C1 segment of cervical spinal cord (tissue), 14 donors: ENCODE data around the gene SPATS2.

Experiments
- DNase-seq, 14 donors: peaks; one replicate each; lab custom pipeline; 2025; lab: John Stamatoyannopoulos, UW

The SPATS2 gene

DNA sequence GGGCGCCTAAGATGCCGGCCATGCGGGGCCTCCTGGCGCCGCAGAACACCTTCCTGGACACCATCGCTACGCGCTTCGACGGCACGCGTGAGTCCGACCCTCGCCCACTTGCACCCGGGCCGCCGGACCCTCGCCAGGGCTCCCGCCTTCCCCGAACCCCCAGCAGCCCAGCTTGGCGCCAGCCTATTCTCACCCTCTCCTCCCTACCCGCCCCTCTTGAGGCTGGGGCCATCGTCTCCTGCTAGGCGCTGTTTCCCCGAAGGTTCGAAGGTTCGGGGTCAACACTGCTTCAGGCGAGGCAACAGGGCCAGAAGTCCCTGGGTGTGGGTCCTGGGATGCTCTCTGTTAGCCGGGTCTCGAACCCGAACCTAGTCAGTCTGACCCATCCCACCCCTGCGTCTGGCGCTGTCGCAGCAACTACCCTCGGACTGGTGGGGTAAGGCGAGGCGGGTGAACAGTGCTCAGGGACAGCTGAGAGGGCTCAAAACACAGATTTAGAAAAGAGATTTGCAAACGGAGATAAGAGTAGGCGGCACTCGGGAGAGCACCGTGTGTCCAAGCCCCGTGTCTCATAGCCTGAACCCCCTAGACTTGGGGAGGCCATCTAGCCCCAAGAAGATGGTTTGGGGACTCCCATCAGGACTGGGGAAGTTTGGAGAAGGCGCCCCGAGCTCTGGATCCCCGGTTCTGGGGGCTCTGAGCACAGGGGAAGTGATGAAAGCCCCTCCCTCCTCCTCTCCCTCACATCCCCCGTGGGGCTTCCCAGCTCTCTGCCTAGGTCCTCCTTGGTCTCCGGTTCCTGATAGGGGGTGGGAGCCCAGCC lies 172.4 kb downstream of the SPATS2 start:
- DNase-seq = no peak

DNA sequence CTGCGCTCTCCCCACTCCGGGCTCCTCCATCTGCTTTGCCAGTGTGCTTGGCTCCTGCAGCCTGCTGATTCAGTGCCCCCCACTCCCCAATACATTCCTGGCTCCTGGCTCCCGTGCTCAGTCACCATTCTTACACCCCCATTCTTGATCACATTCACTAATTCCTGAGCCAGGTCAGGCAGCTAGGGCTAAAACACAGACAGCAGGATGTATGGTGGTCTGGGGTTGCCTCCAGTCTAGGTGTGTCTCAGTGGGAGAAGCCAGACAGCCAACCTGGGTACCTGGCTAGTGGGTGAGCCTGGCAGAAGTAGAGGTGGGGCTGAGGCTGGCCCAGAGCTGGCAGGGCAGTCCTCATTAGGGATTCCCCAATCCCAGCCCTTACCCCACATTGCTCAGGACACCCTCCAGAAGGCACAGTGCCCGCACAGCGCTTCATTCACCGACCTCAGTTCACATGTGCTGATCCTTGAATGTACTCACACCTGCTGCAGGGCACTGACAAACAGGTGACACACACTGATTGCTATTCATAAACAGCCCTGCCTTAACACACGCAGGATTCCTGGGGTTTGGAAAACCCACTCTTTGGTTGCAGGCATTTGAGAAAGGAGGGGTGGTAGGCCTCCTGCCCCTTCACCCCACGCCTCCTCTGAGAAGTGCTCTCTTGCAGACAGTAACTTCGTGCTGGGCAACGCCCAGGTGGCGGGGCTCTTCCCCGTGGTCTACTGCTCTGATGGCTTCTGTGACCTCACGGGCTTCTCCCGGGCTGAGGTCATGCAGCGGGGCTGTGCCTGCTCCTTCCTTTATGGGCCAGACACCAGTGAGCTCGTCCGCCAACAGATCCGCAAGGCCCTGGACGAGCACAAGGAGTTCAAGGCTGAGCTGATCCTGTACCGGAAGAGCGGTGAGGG lies 173.2 kb downstream of the SPATS2 start:
- DNase-seq = no peak

DNA sequence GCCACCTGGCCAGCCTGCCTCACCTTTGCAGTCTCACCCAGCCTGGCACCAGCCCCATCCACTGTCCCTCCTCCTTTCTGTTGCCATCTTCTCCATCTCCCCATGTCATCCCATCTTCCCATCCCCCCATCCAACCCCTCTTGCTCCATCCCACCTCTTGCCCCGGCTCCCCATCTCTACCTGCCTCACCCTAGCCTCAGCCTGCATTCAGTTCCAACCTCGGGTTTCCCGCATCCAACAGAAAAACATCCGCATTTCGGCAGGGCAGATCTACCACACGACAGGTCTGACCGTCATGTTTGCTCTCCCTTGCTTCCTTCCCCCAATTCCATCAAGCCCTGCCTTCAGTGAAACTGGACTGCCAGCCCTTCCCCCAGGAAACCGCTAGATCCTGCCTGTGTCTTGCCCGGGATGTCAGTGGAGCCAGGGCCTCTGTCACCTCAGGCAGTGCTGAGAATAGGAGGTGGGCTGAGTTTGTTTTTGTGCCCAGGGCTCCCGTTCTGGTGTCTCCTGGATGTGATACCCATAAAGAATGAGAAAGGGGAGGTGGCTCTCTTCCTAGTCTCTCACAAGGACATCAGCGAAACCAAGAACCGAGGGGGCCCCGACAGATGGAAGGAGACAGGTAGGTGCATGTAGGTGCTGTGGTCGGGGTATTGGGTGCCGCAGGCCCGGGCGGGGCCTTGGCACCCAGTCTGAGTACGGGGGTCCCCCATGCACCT lies 174.0 kb downstream of the SPATS2 start:
- no peak for DNase-seq

DNA sequence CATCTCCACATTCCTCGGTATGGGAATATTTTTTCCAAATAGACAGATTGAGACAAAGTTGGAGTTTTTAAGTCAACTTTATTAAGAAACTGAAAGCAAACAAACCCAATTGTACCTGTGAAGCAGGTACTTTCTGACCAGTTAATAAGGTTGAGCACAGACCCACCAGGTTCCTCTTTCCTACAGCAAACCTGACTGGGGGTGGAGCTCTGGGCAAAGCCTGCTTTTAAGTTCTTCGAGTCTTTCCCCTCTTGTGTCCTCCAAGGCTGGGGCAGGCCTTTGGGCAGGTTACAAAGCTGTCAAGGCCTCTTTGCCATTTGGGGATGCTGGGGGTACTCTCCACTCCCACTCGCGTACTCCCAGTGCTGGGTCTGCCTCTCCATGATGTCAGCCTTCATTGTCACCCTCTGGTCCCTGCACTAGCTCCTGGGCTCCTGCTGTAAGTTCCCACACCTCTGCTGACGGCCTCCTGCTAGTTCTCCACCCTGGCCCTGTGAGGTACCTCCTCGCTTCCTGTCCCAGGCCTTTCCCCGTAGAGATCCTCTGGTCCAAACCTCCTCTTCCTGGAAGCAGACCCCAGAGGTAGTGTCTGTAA lies 174.7 kb downstream of the SPATS2 start:
- DNase-seq = no peak

DNA sequence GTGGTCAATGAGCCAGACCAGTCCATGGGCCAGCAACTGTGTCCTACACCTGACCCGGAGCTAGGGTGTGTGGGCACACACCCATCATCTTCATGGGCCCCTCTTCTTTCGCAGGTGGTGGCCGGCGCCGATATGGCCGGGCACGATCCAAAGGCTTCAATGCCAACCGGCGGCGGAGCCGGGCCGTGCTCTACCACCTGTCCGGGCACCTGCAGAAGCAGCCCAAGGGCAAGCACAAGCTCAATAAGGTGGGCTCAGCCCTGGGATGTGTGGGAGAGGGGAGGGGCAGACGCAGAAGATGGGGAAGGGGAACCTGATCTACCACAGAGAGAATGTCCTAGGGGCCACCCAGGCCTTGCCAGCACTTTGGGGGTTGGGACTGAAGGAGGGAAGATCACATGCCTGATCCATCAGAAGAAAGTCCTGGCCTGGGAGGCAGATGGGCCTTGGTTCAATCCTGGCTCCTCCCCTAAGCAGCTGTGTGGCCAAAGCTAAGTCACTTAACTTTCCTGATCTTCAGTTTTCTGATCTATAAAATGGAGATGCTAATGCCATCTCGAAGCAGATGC lies 175.4 kb downstream of the SPATS2 start:
- DNase-seq = no peak

DNA sequence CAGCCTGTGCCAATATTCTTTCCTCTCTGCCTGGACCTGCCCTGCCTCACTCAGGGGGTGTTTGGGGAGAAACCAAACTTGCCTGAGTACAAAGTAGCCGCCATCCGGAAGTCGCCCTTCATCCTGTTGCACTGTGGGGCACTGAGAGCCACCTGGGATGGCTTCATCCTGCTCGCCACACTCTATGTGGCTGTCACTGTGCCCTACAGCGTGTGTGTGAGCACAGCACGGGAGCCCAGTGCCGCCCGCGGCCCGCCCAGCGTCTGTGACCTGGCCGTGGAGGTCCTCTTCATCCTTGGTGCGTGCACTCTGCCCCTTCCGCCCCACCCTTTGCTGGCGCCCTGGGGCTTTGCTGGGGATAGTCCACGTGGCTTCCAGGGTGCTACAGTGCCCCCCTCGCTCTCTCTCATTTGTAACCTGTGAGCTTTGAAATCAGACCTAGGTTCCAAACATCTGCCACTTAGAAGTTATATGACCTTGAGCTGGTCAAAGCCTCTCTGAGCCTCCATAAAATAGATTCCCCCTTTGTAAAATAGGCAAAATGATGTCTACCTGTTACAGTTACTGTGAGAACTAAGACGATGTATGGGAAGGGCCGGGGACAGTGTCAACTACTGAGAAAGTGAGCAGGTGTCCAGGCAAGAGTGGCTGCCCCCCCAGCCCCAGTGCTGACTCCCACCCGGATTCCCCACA lies 176.1 kb downstream of the SPATS2 start:
- no peak for DNase-seq

DNA sequence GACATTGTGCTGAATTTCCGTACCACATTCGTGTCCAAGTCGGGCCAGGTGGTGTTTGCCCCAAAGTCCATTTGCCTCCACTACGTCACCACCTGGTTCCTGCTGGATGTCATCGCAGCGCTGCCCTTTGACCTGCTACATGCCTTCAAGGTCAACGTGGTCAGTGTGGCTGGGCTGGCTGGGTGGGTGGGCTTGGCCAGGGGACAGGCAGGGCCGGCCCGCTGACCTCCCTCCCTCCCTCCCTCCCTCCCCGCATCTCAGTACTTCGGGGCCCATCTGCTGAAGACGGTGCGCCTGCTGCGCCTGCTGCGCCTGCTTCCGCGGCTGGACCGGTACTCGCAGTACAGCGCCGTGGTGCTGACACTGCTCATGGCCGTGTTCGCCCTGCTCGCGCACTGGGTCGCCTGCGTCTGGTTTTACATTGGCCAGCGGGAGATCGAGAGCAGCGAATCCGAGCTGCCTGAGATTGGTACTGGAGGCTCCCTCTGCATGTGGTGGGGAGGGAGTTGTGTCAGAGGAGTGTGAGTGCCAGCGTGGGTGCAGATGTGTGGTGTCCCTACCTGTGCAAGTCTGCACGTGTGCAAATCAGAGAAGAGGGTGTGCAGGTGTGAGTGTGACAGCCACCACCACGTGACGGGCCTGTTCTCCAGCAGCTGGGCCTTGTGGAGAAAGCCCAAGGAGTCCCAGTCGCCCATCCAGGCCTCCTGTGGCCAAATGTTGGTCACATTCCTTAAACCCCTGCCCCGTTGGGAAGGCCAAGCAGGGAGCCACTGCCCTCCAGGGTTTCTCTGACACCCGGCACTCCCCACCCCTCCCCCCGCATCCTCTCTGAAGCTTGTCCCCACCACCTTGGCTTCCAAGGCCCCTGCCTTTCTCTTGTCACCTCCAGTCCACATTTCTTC lies 176.9 kb downstream of the SPATS2 start:
- no peak for DNase-seq

DNA sequence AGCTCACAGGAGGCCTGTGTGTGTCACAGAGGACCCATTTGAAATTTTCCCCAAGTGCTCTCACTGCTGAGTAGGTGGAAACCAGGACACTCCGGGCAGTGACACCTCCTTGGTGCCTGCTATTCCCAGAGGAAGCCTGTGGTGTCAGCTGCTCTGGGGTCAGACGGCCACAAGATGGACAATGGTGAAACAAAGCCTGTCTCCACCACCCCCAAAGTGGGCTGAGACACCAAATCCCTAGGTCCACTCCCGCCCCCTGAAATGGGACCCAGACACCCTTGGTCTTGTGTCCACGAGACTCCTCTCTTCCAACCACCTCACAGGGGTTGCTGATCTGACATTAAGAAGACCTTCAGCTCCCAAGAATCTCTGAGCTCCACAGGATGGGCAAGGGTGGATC lies 178.6 kb downstream of the SPATS2 start:
- no peak for DNase-seq

DNA sequence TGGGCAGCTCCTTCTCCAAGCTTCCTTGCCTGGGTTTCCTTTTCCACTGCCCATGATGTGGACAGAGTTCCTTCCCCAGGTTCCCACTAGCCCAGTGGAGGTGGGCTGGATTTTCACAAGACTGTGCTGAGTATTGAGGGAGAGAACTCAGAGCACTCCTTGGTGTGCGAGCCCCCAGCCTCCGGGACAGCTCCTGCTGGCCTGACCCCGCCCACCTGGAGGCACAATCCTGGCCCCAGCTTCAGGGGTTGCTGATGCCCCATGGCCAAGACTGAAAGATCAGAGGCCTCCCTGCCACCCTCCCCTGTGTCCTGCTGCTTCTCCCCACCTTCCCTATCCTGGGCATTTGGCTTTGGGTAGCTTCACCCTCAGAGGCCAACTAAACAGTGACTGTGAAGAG lies 179.2 kb downstream of the SPATS2 start:
- no peak for DNase-seq

DNA sequence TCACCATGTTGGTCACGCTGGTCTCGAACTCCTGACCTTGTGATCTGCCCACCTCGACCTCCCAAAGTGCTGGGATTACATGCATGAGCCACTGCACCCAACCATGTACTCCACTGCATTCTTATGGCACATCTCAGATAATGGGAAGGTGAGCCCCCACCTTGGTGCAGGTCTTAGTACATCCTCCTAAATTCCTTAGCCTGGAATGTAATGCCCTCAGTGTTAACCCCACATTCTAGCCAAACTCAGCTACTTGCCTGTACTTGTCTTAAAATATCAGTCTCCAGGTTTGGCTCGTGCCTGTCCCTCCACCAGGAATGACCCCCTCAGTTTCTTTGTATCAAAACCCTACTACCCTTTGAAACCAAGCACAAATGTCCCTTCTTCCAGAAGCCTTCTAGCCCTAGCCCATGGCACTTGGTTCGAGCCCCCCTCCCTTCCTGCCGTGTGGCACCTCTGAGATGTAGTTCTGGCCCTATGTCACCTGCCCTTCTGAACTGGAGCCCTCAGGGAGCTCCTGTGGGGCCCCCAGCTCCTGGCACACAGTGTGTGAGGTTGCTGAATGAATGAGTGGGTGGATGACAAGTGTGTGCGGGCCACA lies 179.9 kb downstream of the SPATS2 start:
- no peak for DNase-seq

DNA sequence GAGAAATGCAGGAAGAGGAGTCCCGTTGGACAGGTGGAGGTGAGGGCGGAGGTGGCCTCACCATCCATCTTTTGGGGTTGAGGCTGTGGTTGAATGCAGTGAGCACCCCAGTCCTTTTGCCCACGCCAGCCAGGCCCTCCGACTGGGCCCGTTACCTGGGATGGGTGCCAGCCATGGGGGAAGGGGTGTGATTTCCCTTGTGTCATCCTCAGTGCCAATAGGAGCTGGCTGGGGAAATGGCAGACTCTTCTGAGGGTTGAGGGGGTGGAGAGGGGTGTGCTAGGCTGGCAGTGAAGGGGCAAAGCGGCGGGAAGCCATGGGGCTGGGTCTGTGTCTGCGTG lies 181.2 kb downstream of the SPATS2 start:
- DNase-seq = no peak

DNA sequence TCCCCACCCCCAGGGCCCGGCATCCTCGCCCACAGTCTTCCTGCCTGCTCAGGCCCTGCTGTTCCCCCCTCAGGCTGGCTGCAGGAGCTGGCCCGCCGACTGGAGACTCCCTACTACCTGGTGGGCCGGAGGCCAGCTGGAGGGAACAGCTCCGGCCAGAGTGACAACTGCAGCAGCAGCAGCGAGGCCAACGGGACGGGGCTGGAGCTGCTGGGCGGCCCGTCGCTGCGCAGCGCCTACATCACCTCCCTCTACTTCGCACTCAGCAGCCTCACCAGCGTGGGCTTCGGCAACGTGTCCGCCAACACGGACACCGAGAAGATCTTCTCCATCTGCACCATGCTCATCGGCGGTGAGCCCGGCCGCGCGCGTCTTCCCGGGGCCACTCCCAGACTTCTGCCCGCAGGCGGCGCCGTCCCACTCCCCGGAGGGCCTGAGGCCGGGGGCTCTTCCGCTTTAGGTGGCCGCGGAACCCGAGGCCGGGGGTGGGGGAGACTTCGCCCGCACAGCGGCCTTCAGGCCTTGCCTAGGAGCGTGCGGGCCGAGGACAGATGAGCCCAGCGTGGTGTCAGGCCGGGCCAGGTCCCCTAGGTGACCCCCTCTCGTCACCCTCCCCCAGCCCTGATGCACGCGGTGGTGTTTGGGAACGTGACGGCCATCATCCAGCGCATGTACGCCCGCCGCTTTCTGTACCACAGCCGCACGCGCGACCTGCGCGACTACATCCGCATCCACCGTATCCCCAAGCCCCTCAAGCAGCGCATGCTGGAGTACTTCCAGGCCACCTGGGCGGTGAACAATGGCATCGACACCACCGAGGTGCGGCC lies 181.8 kb downstream of the SPATS2 start:
- DNase-seq = peak in 4 of 14 donors; percentile 8 to 23 (median 20)

DNA sequence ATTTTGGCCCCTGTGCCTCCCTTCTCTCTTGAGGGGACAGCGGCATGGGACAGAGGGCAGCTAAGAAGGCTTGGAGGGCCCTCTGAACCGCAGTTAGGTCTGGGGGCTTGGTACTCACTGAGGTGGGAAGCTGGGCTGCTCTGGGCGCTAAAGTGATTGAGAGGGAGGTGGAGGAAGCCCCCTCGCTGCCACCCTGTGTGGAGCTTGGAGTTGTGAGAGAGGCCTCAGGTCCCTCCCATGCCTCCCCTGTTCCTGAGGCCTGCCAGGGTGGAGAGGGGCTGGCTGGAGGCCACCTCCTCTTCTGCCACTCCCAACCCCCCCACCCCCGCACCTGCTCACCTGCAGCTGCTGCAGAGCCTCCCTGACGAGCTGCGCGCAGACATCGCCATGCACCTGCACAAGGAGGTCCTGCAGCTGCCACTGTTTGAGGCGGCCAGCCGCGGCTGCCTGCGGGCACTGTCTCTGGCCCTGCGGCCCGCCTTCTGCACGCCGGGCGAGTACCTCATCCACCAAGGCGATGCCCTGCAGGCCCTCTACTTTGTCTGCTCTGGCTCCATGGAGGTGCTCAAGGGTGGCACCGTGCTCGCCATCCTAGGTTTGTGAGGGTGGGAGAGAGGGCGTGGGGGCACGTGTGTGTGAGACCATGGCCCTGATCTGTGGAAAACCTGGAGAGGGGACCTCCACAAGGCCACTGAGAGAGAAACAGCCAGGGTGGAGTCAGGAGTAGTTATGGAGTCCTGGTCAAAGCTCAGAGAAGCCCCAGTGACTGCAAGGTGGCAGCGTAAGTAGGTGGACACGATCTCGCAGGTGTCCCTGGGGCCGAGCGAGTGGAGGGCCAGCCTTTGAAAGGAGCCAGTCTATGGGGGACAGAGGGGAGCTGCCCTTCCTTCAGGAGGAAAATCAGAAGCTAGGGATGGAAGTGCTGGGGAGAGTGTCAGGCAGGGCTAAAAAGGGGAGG lies 182.8 kb downstream of the SPATS2 start:
- DNase-seq = no peak

DNA sequence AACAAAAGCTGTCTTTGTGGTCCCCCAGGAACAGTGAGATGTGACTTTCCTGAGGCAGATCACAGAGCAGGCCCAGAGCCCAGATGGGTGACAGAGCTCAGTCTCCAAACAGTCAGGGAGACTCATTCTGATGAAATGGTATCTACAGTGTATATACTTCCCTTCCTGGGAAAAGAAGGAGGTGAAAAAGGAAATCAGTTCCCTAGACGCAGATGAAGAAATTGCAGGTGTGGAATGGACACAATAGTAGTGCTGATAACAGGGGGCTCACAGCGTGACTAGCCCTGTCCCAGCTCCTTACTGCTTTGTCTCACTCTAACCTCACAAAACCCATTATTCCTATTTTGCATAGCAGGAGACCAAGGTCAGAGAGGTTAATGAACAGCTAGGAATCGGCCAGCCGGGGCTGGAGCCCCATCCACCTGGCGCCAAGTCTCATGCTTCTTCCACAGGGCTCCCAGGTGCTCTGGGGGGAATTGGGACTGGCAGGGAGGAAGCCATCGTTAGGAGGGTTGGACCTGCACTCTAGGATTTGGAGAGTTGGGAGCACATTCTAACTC lies 183.5 kb downstream of the SPATS2 start:
- DNase-seq = no peak

DNA sequence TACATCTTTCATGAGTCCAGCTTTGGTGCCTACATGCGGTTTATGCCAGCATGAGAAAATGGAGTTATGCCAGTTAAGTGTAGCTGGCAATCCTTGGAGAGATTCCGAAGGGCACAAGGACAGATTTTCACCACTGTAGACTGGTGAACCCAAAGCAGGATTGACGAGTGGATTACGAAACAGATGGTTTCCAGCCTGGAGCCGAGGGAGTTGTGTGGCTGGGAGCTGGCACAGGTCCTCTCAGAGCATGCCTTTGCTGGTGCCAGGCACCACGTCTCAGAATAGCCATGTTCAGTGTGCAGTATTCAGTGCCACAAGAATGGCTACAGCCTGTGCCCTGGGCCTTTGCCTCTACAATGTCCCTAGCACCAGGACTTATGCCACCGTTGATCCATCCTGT lies 184.8 kb downstream of the SPATS2 start:
- peak in 1 of 14 donors; percentile 63 for DNase-seq

DNA sequence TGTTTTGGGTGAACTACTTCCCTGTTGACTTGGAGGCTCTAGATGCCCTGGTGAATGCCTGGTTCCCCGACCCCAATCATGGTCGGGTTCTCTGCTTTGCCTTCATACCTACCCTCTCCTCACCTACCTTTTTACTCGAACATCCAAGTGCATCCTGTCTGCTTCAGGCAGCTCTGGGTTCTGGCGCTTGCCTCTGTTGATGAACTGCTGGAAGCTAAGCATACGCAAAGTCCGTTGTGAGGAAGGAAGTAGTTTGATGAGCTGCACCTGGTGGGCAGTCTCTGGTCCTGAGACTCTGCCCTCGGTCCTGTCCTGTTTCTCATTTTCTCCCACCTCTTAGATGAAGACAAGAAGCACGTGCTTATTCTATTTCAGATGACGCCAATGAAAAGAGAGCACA lies 185.2 kb downstream of the SPATS2 start:
- DNase-seq = no peak

DNA sequence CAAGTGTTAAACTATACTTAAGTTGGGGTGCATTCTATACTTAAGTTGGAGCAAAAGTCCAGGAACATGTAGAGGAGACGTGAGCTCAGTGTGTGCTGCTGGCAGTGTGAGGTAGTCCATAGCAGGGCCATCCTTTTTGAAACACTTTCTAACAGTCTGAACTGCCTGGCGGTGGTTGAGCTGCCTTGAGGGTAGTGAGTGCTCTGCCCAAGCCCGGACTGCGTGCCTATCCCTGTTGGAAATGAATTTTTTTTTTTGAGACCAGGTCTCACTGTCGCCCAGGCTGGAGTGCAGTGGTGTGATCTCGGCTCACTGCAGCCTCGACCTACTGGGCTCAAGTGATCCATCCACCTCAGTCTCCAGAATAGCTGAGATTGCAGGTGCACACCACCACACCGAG lies 185.6 kb downstream of the SPATS2 start:
- DNase-seq = no peak
